AG04450 (cell line): ENCODE data around the gene MYADML2. TPM values are rescaled to one million over a fixed set of nuclear protein-coding genes. Genes with fewer than 3 reads are reported as not detected.

ENCODE experiments used
- CTCF ChIA-PET: fragments of 300-600, 350-600 bp; formaldehyde crosslinking; extraction: SDS; loops from one replicate; lab custom pipeline; 2022; ENCODE audit warnings: antibody characterized with exemption, inconsistent platforms; lab: Charles Lee
- POLR2A ChIA-PET: fragments of 350-600 bp; formaldehyde crosslinking; extraction: SDS; loops from one replicate; lab custom pipeline; 2021; ENCODE audit warnings: antibody characterized with exemption, inconsistent platforms; lab: Yijun Ruan, JAX
- DNase-seq: peaks from one replicate; pipeline ENCODE4 v3.0.0-alpha.2; 2011; ENCODE audit warnings: low read depth, low spot score
- H3K27ac ChIP-seq: one replicate; pipeline ENCODE4 v1.5.1; 2012; ENCODE audit warnings: low read depth, low read length, control low read depth
- H3K27me3 ChIP-seq: one replicate; pipeline ENCODE4 v1.6.0; 2012; ENCODE audit warnings: low read length; ENCODE audit not compliant: control insufficient read depth, insufficient read depth
- H3K4me3 ChIP-seq: 2 replicates; pipeline ENCODE4 v1.5.1; 2011; ENCODE audit warnings: mild to moderate bottlenecking, low read depth, low read length, control low read depth
- H3K9me3 ChIP-seq: 2 replicates; pipeline ENCODE4 v1.5.1; 2012; ENCODE audit warnings: low read length; ENCODE audit not compliant: control insufficient read depth, insufficient read depth
- polyA plus RNA-seq: library from polyadenylated mRNA; depleted of rRNA; stranded (reverse); fragments of >200 nt; gene quantifications from 2 replicates; pipeline ENCODE4 v1.2.3, GENCODE V29; 2011
- TF ChIP-seq, protein P1 (sequence below): IDR thresholded peaks from 2 replicates; pipeline ENCODE4 v1.5.1; 2011; ENCODE audit warnings: low read depth, low read length, control low read depth, inconsistent platforms

Gene MYADML2
- polyA plus RNA-seq, 1 experiment: not detected

DNA sequence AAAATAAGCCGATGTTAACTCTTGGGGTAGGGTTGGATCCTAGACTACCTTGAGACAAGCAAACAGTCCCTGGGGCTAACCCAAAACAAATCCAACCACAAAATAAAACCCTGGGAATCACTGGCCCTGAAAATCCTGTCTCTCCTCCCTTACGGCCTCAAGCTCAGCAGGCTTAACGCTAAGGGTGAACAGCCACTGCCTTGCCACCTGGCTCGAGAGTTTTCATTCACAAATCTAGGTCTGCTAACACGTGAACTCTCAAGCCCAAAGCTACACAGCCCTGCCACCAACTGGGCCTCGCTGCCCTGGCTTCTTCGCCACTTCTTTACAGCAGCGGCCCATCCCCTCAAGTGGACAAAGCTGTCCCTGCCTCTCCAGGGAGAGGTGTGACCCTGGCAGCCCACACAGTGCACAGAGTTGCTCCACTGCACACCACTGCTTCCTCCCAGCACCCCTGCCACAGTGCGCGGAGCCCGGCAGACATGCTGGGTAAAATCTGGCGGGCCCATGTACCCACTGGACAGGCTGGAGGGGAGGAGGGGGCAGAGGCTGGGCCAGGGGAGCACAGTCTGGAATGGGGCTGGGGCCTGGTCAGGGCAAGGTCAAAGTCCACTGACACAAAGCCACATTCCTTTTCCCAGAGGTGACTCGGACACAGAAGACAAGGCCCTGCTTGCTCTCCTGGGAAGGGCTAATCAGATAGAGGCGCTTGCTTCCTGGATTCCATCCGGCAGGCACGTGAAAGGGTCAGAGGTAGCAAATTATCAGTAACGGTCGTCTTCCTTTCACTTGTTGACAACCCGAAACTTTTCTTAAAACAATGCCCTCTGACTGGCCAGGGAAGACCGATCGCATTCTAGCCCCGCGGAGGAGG, 36.8 kb downstream of the MYADML2 start:
- peaks cover 4% of the 10 kb centered on the region; the same call in 1 of the 2 replicates for H3K9me3 ChIP-seq
- DNase-seq: no peak
- no peak overlapping the region for H3K27ac ChIP-seq
- no peaks in the 10 kb centered on the region for H3K27me3 ChIP-seq
- H3K4me3 ChIP-seq: peak overlapping the region; percentile 74
- ChIA-PET CTCF (interaction anchor here (1.2 kb wide), 1 partner anchor 13 kb away, joined by 4 read pairs; no protein-coding TSS in a partner anchor), POLR2A (interaction anchor here (1.4 kb wide), 1 partner anchor 18 kb away, joined by 4 read pairs; the partner anchor contains the start of gene MAFG)
- TF ChIP-seq, protein P1, sequence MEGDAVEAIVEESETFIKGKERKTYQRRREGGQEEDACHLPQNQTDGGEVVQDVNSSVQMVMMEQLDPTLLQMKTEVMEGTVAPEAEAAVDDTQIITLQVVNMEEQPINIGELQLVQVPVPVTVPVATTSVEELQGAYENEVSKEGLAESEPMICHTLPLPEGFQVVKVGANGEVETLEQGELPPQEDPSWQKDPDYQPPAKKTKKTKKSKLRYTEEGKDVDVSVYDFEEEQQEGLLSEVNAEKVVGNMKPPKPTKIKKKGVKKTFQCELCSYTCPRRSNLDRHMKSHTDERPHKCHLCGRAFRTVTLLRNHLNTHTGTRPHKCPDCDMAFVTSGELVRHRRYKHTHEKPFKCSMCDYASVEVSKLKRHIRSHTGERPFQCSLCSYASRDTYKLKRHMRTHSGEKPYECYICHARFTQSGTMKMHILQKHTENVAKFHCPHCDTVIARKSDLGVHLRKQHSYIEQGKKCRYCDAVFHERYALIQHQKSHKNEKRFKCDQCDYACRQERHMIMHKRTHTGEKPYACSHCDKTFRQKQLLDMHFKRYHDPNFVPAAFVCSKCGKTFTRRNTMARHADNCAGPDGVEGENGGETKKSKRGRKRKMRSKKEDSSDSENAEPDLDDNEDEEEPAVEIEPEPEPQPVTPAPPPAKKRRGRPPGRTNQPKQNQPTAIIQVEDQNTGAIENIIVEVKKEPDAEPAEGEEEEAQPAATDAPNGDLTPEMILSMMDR: no peak

DNA sequence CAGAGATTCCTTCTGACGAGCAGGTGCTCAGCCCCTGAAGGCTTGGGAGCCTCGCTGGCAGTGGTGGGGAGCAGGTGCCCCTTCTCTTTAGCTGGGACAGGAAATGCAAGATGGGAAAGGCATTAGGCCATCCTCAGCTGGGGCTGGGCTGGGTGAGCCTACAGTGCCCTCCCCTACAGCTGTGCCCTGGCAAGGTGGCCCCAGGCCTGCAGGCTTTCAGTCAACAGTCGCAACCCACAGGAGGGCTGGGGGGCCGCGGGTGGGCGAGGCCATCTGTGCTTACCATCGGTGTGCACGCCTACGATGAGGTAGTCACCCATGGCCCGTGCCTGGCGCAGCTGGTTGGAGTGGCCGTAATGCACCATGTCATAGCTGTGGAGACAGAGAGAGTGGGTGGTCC, 37.8 kb downstream of the MYADML2 start:
- CTCF ChIA-PET: interaction anchor here (1.2 kb wide), 1 partner anchor 14 kb away, joined by 4 read pairs; no protein-coding TSS in a partner anchor
- H3K27ac ChIP-seq: no peak overlapping the region
- POLR2A ChIA-PET: no interaction called here

DNA sequence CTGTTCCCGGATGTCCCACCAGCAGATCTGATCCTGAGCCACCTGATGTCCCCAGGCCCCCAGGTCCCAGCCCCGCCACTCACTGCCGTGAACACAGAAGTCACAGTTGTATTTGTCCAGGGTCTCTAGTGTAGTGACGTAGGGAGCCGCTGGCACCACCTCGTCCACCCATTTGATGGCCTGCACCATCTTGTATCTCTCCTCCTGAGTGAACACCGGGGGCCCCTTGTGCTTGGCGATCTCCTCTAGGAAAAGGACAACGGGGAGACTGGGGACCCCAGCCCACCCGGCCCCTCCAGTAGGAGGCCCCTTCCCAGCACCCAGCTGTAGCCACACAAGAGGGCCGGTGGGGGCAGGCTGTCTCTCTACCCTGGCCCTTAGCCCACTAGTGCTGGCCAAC, 38.2 kb downstream of the MYADML2 start:
- ChIA-PET POLR2A (no interaction called here), CTCF (no interaction called here)
- TF ChIP-seq, protein P1: no peak

More for the DNA sequence above, 37.8 kb downstream of the MYADML2 start:
- Histone ChIP-seq H3K27me3 (no peaks in the 10 kb centered on the region), H3K9me3 (peaks cover 4% of the 10 kb centered on the region; the same call in 1 of the 2 replicates), H3K4me3 (no peak overlapping the region)
- DNase-seq: no peak
- TF ChIP-seq, protein P1: no peak

DNA sequence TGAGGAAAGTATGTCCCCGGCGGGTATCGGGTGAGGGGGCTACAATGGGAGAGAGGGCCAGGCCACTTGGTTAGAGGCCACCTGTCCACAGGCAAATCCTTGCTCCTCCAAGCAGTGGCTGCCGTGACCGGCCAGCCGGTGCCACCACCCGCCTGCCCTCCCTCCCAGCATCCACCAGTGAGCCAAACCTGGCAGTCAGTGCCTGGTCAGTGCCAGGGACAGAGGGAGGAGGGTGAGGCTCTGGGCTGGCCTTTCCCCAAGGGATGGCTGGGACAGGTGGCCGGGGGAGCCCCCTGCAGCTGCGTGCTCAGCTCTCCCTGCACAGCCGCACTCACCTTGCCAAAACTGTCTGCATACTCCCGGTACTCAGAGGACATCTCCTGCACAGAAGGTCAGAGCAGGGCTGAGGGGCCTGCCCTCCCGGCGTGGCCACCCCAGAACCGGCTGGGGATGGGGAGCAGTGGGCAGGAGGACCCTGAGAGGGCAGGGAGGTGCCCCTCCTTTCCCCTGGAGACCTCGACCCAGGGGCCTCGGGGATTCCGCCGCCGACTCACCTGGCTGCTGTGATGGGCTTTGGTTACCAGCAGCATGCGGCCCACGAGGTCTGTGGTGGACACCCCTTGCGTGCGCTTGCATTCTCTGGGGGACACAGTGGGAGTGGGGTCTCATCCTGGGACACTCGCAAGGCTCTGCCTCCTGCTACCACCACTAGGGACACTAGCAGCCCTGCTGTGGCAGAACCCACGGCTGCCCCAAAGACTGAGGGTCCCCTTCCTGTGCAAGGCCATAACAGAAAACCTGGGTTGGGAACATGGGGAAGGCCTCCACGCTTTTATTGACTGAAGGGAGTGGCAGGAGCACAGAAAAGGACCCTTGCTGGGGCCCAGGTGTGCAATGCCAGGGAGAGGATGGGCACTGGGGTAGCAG, 39.6 kb downstream of the MYADML2 start:
- POLR2A ChIA-PET: no interaction called here
- H3K27ac ChIP-seq: no peak overlapping the region
- no peaks in the 10 kb centered on the region for H3K27me3 ChIP-seq
- TF ChIP-seq, protein P1: 0 out of 2 replicates have a peak, but pooled peaks have one; percentile 7
- CTCF ChIA-PET: no interaction called here
- H3K4me3 ChIP-seq: no peak overlapping the region
- peaks cover 4% of the 10 kb centered on the region; the same call in 1 of the 2 replicates for H3K9me3 ChIP-seq
- DNase-seq: no peak

More for the DNA sequence above, 38.2 kb downstream of the MYADML2 start:
- H3K9me3 ChIP-seq: peaks cover 4% of the 10 kb centered on the region; the same call in 1 of the 2 replicates
- H3K4me3 ChIP-seq: no peak overlapping the region
- no peak overlapping the region for H3K27ac ChIP-seq
- no peak for DNase-seq
- H3K27me3 ChIP-seq: no peaks in the 10 kb centered on the region
